ENCODE data around the gene MYOM1.
"Not testable (repeated sequence)": the region's sequence is repeated elsewhere in the genome, so short reads cannot be mapped to it uniquely, and the experiment has no call there.

Gene MYOM1

GRCh38 chr18:3054214-3054613, 165.6 kb downstream of the MYOM1 start:
- H3K4me3 ChIP-seq, result no peak overlapping the region
- H3K36me3 ChIP-seq (ENCODE audit: insufficient read depth, low read length), result no peaks in the 10 kb centered on the region
- H3K9ac ChIP-seq (ENCODE audit: insufficient read length), result no peak overlapping the region
- no peak overlapping the region for H3K27ac ChIP-seq
- no peaks in the 10 kb centered on the region for H3K9me3 ChIP-seq (ENCODE audit: low read depth, low read length)
- TF ChIP-seq EZH2 (IDR thresholded peaks at IDR 0.05), result no peak
- TF ChIP-seq POLR2AphosphoS5 (IDR thresholded peaks at IDR 0.05; ENCODE audit: borderline replicate concordance, low read depth, low read length), result no peak
- no peak for TF ChIP-seq FOXP2 (optimal IDR thresholded peaks at IDR 0.05; ENCODE audit: control extremely low read depth, extremely low read length, insufficient read depth)
- DNase-seq (ENCODE audit: low read depth, low spot score), result no peak

GRCh38 chr18:3053081-3053480, 166.7 kb downstream of the MYOM1 start:
- H3K27ac ChIP-seq, result no peak overlapping the region
- no peak for DNase-seq (ENCODE audit: low read depth, low spot score)
- no peaks in the 10 kb centered on the region for H3K36me3 ChIP-seq (ENCODE audit: insufficient read depth, low read length)
- no peak overlapping the region for H3K4me3 ChIP-seq
- H3K9me3 ChIP-seq (ENCODE audit: low read depth, low read length), result no peaks in the 10 kb centered on the region
- no peak overlapping the region for H3K9ac ChIP-seq (ENCODE audit: insufficient read length)
- TF ChIP-seq EZH2 (IDR thresholded peaks at IDR 0.05) (no peak), POLR2AphosphoS5 (IDR thresholded peaks at IDR 0.05; ENCODE audit: borderline replicate concordance, low read depth, low read length) (no peak), FOXP2 (optimal IDR thresholded peaks at IDR 0.05; ENCODE audit: control extremely low read depth, extremely low read length, insufficient read depth) (no peak)

GRCh38 chr18:3052411-3052758, 167.4 kb downstream of the MYOM1 start:
- DNase-seq (ENCODE audit: low read depth, low spot score), result no peak
- TF ChIP-seq POLR2AphosphoS5 (IDR thresholded peaks at IDR 0.05; ENCODE audit: borderline replicate concordance, low read depth, low read length) (no peak), EZH2 (IDR thresholded peaks at IDR 0.05) (no peak)

GRCh38 chr18:3051718-3052410, 167.9 kb downstream of the MYOM1 start:
- Histone ChIP-seq H3K27ac (no peak overlapping the region), H3K4me3 (no peak overlapping the region)
- no peak for DNase-seq (ENCODE audit: low read depth, low spot score)

More at GRCh38 chr18:3052411-3052758, 167.4 kb downstream of the MYOM1 start:
- H3K27ac ChIP-seq, result no peak overlapping the region
- no peaks in the 10 kb centered on the region for H3K36me3 ChIP-seq (ENCODE audit: insufficient read depth, low read length)
- H3K4me3 ChIP-seq, result no peak overlapping the region
- H3K9me3 ChIP-seq (ENCODE audit: low read depth, low read length), result no peaks in the 10 kb centered on the region
- no peak overlapping the region for H3K9ac ChIP-seq (ENCODE audit: insufficient read length)

GRCh38 chr18:3049897-3050454, 169.8 kb downstream of the MYOM1 start:
- not testable (repeated sequence) for H3K9ac ChIP-seq (ENCODE audit: insufficient read length); H3K9me3 ChIP-seq (ENCODE audit: low read depth, low read length); H3K36me3 ChIP-seq (ENCODE audit: insufficient read depth, low read length); H3K27ac ChIP-seq; DNase-seq (ENCODE audit: low read depth, low spot score); H3K4me3 ChIP-seq

More at GRCh38 chr18:3051718-3052410, 167.9 kb downstream of the MYOM1 start:
- H3K9me3 ChIP-seq (ENCODE audit: low read depth, low read length), result no peaks in the 10 kb centered on the region
- H3K36me3 ChIP-seq (ENCODE audit: insufficient read depth, low read length), result no peaks in the 10 kb centered on the region
- TF ChIP-seq EZH2 (IDR thresholded peaks at IDR 0.05) (no peak), POLR2AphosphoS5 (IDR thresholded peaks at IDR 0.05; ENCODE audit: borderline replicate concordance, low read depth, low read length) (no peak), FOXP2 (optimal IDR thresholded peaks at IDR 0.05; ENCODE audit: control extremely low read depth, extremely low read length, insufficient read depth) (no peak)
- H3K9ac ChIP-seq (ENCODE audit: insufficient read length), result no peak overlapping the region

- DNase-seq (ENCODE audit: low read depth, low spot score), result no peak
- TF ChIP-seq FOXP2 (optimal IDR thresholded peaks at IDR 0.05; ENCODE audit: control extremely low read depth, extremely low read length, insufficient read depth), result no peak
- no peak for TF ChIP-seq EZH2 (IDR thresholded peaks at IDR 0.05)
- no peaks in the 10 kb centered on the region for H3K9me3 ChIP-seq (ENCODE audit: low read depth, low read length)
- H3K9ac ChIP-seq (ENCODE audit: insufficient read length), result no peak overlapping the region
- no peak overlapping the region for H3K4me3 ChIP-seq
- H3K36me3 ChIP-seq (ENCODE audit: insufficient read depth, low read length), result no peaks in the 10 kb centered on the region
- H3K27ac ChIP-seq, result no peak overlapping the region
Measured at GRCh38 chr18:3048820-3049349, 170.9 kb downstream of the MYOM1 start.

- no peak for TF ChIP-seq EZH2 (IDR thresholded peaks at IDR 0.05)
- no peaks in the 10 kb centered on the region for H3K9me3 ChIP-seq (ENCODE audit: low read depth, low read length)
- no peak for DNase-seq (ENCODE audit: low read depth, low spot score)
Measured at GRCh38 chr18:3048121-3048520, 171.6 kb downstream of the MYOM1 start.

GRCh38 chr18:3046216-3046808, 173.5 kb downstream of the MYOM1 start:
- DNase-seq (ENCODE audit: low read depth, low spot score), result no peak
- no peak overlapping the region for H3K9ac ChIP-seq (ENCODE audit: insufficient read length)
- no peaks in the 10 kb centered on the region for H3K9me3 ChIP-seq (ENCODE audit: low read depth, low read length)
- H3K27ac ChIP-seq, result no peak overlapping the region
- H3K4me3 ChIP-seq, result no peak overlapping the region
- no peak for TF ChIP-seq FOXP2 (optimal IDR thresholded peaks at IDR 0.05; ENCODE audit: control extremely low read depth, extremely low read length, insufficient read depth)
- TF ChIP-seq EZH2 (IDR thresholded peaks at IDR 0.05), result no peak
- no peak for TF ChIP-seq POLR2AphosphoS5 (IDR thresholded peaks at IDR 0.05; ENCODE audit: borderline replicate concordance, low read depth, low read length)
- H3K36me3 ChIP-seq (ENCODE audit: insufficient read depth, low read length), result no peaks in the 10 kb centered on the region

More at GRCh38 chr18:3048121-3048520, 171.6 kb downstream of the MYOM1 start:
- no peak overlapping the region for H3K9ac ChIP-seq (ENCODE audit: insufficient read length)
- no peak overlapping the region for H3K4me3 ChIP-seq
- H3K27ac ChIP-seq, result no peak overlapping the region
- no peaks in the 10 kb centered on the region for H3K36me3 ChIP-seq (ENCODE audit: insufficient read depth, low read length)

Data from SK-N-MC (cell line).